ENCODE data around the gene VN1R4.
"Not testable (repeated sequence)": the region's sequence is repeated elsewhere in the genome, so short reads cannot be mapped to it uniquely, and the experiment has no call there.

The VN1R4 gene, protein sequence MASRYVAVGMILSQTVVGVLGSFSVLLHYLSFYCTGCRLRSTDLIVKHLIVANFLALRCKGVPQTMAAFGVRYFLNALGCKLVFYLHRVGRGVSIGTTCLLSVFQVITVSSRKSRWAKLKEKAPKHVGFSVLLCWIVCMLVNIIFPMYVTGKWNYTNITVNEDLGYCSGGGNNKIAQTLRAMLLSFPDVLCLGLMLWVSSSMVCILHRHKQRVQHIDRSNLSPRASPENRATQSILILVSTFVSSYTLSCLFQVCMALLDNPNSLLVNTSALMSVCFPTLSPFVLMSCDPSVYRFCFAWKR
- total RNA-seq, result 0 reads per million in 2 donors

GRCh38 chr19:53267623-53268022, at the start of gene VN1R4:
VN1R4 (minus strand) TSS chr19:53267723; CDS start chr19:53267665, 58 bp downstream.
- DNase-seq, result not testable (repeated sequence)

DNA sequence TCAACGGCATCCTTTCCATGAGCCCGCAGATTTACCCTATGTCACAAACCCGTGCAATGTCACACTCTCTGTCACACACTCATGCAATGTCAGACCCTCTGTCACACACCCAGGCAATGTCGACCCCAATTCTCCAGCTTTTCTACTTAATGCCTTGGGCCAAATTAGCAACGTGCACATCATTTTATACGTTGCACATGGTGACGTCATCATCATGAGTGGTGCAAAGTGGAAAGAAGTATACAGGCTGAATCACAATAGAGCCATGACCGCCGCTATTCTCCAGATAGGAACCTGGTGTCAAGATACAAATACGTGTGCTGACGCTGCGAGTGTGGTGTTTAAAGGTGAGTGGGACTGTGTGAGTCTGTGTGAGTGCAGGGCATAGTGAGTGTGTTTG, 44.4 kb upstream of the VN1R4 start:
- no peak for DNase-seq

DNA sequence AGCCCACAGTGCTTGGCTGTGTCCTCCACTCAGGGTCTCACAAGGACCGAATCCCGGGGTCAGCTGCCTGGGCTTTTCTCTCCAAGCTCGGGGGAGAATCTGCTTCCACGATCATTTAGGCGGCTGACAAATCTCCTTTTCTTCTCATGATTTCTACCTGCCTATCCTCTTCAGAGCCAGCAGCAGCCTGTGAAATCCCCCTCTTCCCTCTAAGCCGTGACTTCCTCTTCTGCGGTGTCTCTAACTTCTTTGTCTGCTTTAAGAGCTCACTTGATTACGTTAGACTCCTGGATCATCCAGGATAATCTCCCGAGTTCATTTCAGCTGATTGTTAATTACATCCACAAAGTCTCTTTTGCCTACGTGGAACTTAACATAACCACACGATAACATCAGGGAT, 43.5 kb upstream of the VN1R4 start:
- DNase-seq, result no peak

- DNase-seq, result peak in 1 of 5 experiments; percentile 2
Measured at GRCh38 chr19:53308339-53308811, 40.9 kb upstream of the VN1R4 start.

- not testable (repeated sequence) for DNase-seq
Measured at GRCh38 chr19:53301341-53301740, 33.8 kb upstream of the VN1R4 start.

- DNase-seq, result no peak
Measured at GRCh38 chr19:53294786-53295441, 27.4 kb upstream of the VN1R4 start.

DNA sequence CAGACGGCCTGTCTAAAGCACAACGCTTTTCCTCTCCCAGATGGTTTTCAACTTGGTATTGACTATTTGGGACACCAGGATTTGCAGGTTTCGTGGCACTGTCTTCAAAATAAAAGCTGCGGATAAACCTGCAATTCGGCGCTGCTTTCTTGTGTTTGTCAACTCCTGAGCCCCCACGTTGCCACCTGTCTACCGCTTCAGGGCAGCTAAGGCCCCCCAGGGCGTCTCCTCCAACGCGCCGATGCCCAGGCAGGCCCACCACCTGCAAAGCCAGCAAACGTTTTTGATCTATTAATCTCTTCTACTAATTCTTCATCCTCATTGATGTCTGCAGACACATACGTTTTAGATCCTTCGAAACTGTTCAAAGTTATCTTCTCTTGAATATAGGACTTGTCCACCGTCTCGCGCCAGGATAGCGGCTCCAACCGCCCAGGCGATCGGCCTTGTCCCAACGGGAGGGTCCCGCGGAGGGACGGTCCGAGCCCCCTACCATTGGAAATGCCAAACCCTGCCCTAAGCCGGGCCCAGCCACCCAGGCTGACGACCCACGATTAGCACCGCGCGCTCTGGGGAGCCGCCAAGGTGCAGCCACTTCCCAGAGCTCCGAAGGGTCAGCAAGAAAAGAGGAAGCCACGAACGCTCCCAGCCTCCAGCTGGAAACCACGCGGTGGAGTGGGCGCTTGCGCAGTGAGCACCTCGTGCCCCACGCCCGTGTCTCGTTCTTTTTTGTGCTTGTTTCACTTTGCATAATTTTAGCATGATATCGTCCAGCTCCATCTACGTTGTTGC, 23.4 kb upstream of the VN1R4 start:
- DNase-seq, result no peak

GRCh38 chr19:53285087-53285486, 17.6 kb upstream of the VN1R4 start:
- no peak for DNase-seq

DNA sequence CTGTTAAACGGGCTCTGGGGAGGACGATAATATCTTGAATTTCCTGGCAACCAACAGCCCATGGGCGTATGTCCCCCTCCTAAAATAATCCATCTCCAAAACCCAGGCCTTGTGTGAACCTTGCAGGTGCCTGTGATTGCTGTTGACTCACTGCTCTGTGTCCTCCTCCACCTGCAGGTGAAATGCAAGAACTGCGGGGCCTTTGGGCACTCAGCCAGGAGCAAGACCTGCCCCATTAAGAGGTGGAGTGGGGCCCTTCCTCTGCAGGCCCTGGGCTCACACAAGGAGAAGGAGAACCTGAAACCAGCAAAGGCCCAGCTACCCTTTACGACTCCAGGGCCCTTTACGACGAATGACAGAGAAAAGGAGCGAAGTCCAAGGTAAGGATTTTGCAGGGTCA, 14.4 kb upstream of the VN1R4 start:
- not testable (repeated sequence) for DNase-seq

DNA sequence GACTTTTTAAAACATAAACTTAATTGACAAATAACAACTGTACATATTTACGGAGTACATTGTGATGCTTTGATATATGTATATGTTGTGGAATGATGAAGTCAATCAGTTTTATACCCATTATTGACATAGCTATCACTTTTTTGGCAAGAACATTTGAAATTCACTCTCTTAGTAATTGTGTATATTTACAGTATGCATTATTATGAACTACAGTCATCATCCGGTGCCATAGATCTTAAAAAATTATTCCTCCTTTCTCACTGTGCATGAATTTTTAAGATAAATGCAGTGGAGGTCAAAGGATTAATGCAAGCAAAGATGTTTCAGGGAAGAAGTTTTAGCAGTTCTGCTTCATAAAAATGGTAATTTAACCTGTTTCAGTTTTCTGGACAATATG, 8.0 kb upstream of the VN1R4 start:
- no peak for DNase-seq

GRCh38 chr19:53272044-53272443, 4.5 kb upstream of the VN1R4 start:
- DNase-seq, result no peak

DNA sequence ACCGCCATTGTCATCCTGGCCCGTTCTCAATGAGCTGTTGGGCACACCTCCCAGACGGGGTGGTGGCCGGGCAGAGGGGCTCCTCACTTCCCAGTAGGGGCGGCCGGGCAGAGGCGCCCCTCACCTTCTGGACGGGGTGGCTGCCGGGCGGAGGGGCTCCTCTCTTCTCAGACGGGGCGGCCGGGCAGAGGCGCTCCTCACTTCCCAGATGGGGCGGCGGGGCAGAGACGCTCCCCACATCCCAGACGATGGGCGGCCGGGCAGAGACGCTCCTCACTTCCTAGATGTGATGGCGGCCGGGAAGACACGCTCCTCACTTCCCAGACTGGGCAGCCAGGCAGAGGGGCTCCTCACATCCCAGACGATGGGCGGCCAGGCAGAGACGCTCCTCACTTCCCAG, 2.3 kb upstream of the VN1R4 start:
- DNase-seq, result not testable (repeated sequence)

- DNase-seq, result not testable (repeated sequence)
Measured at GRCh38 chr19:53257715-53258342, 9.7 kb downstream of the VN1R4 start, which contains the start of gene VN1R2. VN1R2 (plus strand) TSS chr19:53258292; CDS start chr19:53258376, 84 bp downstream.

- DNase-seq, result peak; percentile 54 to 82 (median 64)
Measured at GRCh38 chr19:53254411-53255341, 12.8 kb downstream of the VN1R4 start, which contains the start of gene ZNF677. ZNF677 (minus strand) TSS chr19:53254873; CDS start chr19:53251550, 3,323 bp downstream.

GRCh38 chr19:53246498-53246897, 21.0 kb downstream of the VN1R4 start:
- DNase-seq, result no peak

- no peak for DNase-seq
Measured at GRCh38 chr19:53237114-53237777, 30.3 kb downstream of the VN1R4 start.

- DNase-seq, result no peak
Measured at GRCh38 chr19:53224606-53225005, 42.9 kb downstream of the VN1R4 start.

DNA sequence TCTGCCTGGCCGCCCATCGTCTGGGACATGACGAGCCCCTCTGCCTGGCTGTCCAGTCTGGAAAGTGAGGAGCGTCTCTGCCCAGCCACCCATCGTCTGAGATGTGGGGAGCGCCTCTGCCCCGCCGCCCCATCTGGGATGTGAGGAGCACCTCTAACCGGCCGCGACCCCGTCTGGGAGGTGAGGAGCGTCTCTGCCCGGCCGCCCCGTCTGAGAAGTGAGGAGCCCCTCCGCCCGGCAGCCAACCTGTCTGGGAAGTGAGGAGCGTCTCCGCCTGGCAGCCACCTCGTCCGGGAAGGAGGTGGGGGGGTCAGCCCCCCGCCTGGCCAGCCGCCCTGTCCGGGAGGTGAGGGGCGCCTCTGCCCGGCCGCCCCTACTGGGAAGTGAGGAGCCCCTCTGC, 44.8 kb downstream of the VN1R4 start:
- not testable (repeated sequence) for DNase-seq
